Hindlimb muscle (tissue), 1 donor: ENCODE results near the gene RAB11FIP5. TPM values are rescaled to one million over a fixed set of nuclear protein-coding genes. Genes with fewer than 3 reads are reported as not detected.

Experiments
- DNase-seq: peaks from one replicate; pipeline ENCODE4 v3.0.0-alpha.2; 2013
- polyA plus RNA-seq: library from polyadenylated mRNA; unstranded; fragments of 120-200 nt; gene quantifications from one replicate; pipeline ENCODE4 v1.2.1, GENCODE V29; 2013; ENCODE audit not compliant: insufficient read length

The RAB11FIP5 gene
- polyA plus RNA-seq, 1 donor = 18.8 TPM

- DNase-seq = no peak
Measured at GRCh38 chr2:73033142-73033765, 79.5 kb downstream of the RAB11FIP5 start.

- DNase-seq = no peak
Measured at GRCh38 chr2:73032702-73033097, 80.0 kb downstream of the RAB11FIP5 start.

- no peak for DNase-seq
Measured at GRCh38 chr2:73031725-73032701, 80.7 kb downstream of the RAB11FIP5 start.

DNA sequence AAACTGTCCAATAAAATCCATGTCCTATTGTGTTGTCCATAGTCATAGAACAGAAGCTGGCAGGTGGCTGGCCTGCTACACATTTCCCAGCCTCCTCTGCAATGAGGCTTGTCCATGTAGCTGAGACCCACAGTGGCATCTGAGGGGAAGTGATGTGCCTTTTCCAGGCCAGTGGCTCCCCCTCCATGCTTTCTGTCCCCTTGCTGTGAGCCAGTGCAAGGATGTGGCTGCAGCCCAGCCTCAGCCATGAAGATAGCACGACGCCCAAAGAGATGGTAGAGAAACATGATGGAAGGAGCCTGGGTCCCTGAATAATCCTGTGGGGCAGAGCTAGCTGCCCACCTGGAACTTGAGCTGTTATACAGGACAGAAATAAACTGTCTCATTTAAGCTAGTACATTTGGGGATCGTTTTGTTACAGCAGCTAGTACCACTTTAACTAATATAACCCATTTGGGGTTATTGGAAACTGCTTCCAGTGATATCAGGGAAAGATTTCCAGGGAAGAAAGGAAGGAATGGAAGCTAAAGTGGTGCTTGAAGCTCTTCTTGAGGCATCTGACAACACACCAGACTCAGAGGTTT, 81.6 kb downstream of the RAB11FIP5 start:
- no peak for DNase-seq

DNA sequence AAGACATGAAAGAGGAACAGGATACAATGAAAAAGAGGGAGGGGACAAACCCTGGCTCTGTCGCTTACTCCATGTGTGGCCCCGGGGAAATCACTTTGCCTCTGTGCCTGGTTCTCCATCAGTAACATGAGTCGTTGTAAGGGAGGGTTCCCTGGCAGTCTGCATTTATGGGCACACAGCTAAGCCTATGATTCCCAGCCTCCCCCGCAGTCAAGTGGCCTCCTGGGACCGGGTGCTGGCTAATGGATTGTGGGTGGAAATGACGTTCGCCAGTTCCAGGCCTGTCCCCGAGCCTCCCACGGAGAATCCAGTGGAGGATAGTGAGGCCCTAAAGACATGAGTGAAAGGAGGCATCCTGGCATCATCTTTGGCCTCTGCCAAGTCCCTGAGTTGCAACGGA, 83.9 kb downstream of the RAB11FIP5 start:
- no peak for DNase-seq

- DNase-seq = no peak
Measured at GRCh38 chr2:73027340-73027739, 85.4 kb downstream of the RAB11FIP5 start.

DNA sequence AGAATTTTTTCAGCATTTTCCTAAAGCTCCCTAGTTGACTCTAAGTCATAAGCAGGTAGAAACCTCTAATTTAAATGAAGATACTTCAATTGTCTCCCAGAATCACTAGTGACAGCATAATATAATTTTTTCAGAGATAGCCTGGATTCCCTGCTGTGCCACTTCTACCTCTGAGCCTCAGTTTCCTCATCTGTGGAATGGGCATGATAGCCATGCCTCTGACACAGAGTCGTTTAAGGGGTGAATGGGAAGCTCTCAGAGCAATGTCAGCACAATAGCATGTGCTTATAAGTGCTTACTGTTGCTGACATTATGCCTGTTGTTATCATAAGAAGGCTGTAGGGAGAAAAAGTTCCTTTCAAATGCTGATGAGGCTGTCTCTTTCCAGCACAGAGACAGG, 89.3 kb downstream of the RAB11FIP5 start:
- DNase-seq = no peak

Other genes with a start within 250 kb of the RAB11FIP5 start
- 4.4 TPM for gene SPR, start 225.5 kb downstream of the RAB11FIP5 start, polyA plus RNA-seq
- gene EMX1, start 195.4 kb downstream of the RAB11FIP5 start, polyA plus RNA-seq = not detected
- gene SFXN5, start 41.2 kb downstream of the RAB11FIP5 start, polyA plus RNA-seq = 6.4 TPM
- gene NOTO, start 89.6 kb upstream of the RAB11FIP5 start, polyA plus RNA-seq = not detected
- 35.2 TPM for gene SMYD5, start 101.3 kb upstream of the RAB11FIP5 start, polyA plus RNA-seq
- 33.0 TPM for gene PRADC1, start 120.3 kb upstream of the RAB11FIP5 start, polyA plus RNA-seq
- gene CCT7, start 121.4 kb upstream of the RAB11FIP5 start, polyA plus RNA-seq = 174 TPM
- gene FBXO41, start 171.5 kb upstream of the RAB11FIP5 start, polyA plus RNA-seq = 0.23 TPM
- gene EGR4, start 180.6 kb upstream of the RAB11FIP5 start, polyA plus RNA-seq = not detected